HG02852 (cell line): Measurements from ENCODE around the gene RBM19.
"Not testable (repeated sequence)": the region's sequence is repeated elsewhere in the genome, so short reads cannot be mapped to it uniquely, and the experiment has no call there.

ENCODE experiments used
- ATAC-seq: cut with Tn5 transposase; IDR thresholded peaks from one replicate; pipeline ENCODE4 v1.9.1; 2021; ENCODE audit warnings: mild to moderate bottlenecking, moderate library complexity; ENCODE audit not compliant: unreplicated experiment

RBM19 gene

GRCh38 chr12:113965951-113966797 lies at the start of gene RBM19:
Gene RBM19, minus strand, starts transcription at chr12:113966325. Its CDS starts 98 bp downstream, at chr12:113966227.
- ATAC-seq, result peak; percentile 93

DNA sequence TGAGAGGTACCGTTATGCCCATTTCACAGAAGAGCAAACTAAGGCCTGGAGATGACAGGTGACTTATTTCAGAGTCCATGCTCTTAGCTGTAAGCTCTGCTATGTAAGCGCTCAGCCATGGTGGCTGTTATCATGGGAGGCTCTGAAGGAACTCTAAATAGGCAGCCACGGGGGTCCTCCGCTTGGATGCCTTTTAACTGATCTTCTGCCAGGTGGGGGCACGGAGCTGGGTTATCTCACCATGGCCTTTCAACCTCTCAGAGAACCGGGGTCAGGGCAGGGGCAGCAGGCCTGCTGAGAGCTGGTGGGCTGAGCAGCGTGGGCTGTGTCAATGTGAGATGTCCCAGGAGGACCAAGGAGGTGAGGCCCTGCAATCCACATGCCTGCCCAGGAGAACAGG lies 49.7 kb upstream of the RBM19 start:
- ATAC-seq, result no peak

DNA sequence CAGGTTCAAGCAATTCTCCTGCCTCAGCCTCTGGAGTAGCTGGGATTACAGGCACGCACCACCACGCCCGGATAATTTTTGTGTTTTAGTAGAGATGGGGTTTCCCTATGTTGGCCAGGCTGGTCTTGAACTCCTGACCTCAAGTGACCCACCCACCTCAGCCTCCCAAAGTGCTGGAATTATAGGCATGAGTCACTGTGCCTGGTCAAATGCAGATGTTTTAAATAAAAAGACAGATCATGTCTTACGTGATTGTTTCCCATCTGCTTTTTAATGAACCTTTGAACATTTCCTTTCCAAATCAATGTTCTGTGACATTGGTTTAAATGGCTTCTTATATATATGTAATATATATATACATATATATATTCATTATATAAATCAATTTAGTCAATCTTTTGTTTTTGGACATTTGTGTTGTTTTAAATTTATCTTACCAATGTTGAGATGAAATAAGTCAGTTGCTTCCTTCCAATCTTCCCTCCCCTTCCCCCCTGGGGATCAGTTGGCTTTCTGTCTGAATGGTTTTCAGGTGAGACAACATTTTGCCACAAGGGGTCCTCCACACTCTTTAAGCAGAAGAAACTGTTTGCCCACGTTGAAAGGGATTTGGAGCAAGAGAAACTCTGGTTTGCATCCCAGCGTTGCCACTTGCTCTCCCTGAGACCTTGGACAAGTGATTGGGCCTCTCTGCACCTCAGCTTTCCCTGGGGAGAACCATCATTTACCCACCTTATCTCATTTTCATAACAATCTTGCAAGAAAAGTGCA lies 47.6 kb upstream of the RBM19 start:
- ATAC-seq, result no peak

- no peak for ATAC-seq
Observed at GRCh38 chr12:114012744-114013431, 46.8 kb upstream of the RBM19 start.

- no peak for ATAC-seq
Observed at GRCh38 chr12:114011711-114012110, 45.6 kb upstream of the RBM19 start.

DNA sequence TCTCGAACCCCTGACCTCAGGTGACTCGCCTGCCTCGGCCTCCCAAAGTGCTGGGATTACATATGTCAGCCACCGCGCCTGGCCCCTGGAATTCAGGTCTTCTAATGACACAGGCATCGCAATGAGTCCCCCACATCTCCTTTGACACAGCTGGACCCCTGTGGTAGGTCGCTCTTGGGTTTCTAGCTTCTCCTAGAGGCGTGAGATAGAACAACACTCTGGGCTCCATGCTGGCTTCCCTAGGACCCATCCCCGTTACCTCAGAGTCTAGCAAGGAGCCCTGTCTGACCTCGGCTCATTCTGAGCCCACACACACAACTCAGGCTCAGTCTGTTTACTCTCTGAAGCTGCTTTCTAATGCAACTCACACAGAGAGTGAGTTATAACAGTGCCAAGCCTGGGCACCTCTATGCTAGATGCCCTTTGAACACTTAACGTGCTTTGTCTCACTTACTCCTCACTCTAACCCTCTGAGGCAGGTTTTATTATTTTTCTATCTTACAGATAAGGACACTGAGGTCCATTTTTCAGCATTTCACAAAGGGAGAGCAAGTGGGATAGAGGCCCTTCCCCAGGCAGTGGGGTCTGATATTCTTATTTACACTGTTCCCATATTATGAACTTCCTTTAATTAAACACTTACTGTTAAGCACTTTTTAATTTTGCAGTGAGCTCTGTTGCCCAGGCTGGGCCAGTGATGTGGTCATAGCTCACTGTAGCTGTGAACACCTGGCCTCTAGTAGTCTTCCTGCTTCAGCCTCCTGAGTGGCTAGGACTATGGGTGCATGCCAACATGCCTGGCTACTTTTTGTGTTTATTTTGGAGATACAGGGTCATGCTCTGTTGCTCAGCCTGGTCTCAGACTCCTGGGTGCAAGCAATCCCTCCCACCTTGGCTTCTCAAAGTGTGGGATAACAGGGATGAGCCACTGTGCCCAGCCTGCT lies 40.6 kb upstream of the RBM19 start:
- no peak for ATAC-seq

GRCh38 chr12:114004402-114004801 lies 38.3 kb upstream of the RBM19 start:
- ATAC-seq, result no peak

GRCh38 chr12:114003286-114003685 lies 37.2 kb upstream of the RBM19 start:
- ATAC-seq, result no peak

DNA sequence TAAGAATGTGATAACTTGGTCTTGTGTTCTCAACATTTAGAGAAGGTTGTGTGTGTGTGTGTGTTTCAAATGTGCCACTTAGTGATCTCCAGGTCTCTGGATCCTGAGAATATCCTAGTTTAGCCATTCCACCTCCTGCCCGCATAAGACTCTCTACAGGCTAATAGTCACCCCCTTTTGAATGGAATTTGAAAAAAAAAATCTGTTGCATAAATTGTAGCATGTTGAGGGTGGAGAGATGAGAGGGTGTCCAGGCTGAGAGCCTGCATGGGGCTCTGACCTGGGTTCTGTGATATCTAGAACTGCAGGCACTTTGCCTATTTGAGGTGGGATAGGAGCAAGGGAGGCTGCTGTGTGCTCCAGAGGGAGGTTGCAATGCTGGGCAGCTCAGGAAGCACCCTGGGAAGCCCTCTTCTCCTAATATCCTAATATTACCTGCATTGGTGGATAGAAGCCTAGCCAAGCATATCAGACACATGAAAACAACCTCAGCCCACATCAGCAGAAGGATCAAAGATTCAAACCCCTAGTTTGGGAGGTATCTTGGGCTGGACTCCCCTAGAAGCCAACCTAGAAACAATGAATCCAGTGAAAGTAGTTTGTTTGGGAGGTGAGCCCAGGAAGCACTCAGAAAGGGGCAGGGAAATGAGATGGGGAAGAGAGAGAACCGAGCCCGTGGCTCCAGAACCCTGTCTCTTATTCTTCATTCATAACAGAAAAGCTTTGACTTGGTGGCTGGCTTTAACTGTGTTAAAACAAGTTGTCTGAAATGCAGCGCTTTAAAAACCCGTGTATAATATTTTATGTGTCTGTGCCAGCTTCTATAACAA lies 35.6 kb upstream of the RBM19 start:
- no peak for ATAC-seq

DNA sequence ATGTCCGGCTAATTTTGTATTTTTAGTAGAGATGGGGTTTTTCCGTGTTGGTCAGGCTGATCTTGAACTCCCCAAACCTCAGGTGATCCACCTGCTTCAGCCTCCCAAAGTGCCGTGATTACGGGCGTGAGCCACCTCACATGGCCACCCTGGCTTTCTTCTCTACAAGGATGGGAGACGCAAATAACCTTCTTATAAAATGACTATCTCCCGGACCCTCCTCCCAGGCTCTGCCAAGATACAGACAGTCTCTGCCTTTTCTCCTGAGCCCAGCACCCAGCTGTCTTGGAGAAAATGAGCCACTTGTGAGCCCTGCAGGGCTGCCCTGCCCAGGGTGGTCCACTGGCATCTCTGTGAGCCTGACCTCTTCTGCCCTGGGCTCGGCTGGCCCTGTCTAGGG lies 34.7 kb upstream of the RBM19 start:
- no peak for ATAC-seq

DNA sequence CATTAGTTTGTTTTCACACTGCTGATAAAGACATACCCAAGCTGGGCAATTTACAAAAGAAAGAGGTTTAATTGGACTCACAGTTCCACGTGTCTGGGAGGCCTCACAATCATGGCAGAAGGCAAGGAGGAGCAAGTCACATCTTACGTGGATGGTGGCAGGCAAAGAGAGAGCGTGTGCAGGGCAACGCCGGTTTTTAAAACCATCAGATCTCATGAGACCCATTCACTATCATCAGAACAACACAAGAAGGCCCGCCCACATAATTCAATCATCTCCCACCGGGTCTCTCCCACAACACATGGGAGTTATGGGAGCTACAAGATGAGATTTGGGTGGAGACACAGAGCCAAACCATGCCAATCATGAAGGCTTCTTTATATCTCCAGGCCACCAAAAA lies 34.1 kb upstream of the RBM19 start:
- not testable (repeated sequence) for ATAC-seq

DNA sequence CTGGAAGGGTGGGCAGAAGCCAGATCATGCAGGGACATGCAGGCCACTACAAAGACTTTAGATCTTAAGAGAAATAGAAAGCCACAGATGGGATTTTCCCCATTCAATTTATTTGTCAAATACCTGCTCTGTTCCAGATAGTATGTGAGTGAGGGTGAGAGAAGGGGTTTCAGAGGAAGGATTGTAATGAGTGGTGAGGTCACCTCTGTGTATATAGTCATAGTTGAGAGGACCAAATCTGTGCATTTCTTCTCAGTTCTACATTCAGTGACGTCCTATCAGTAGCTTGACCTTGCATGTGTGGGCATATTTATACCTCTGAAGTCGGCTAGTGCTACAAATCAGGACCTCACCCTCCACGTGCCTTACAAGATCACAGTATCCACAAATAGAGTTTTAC lies 31.2 kb upstream of the RBM19 start:
- ATAC-seq, result no peak

- ATAC-seq, result no peak
Observed at GRCh38 chr12:113996026-113996425, 29.9 kb upstream of the RBM19 start.

DNA sequence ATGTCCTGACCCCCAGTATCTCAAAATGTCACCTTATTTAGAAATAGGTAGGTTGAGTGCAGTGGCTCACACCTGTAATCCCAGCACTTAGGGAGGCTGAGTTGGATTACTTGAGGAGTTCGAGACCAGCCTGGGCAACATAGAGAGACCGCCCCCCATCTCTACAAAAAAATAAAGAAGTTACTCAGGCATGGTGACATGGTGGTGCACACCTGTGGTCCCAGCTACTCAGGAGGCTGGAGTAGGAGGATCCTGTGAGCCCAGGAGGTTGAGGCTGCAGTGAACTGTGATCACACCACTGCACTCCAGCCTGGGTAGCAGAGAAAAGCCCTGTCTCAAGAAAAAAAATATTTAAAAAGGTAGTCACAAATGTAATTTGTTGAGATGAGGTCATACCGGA lies 27.9 kb upstream of the RBM19 start:
- ATAC-seq, result no peak

GRCh38 chr12:113992751-113993150 lies 26.6 kb upstream of the RBM19 start:
- not testable (repeated sequence) for ATAC-seq

DNA sequence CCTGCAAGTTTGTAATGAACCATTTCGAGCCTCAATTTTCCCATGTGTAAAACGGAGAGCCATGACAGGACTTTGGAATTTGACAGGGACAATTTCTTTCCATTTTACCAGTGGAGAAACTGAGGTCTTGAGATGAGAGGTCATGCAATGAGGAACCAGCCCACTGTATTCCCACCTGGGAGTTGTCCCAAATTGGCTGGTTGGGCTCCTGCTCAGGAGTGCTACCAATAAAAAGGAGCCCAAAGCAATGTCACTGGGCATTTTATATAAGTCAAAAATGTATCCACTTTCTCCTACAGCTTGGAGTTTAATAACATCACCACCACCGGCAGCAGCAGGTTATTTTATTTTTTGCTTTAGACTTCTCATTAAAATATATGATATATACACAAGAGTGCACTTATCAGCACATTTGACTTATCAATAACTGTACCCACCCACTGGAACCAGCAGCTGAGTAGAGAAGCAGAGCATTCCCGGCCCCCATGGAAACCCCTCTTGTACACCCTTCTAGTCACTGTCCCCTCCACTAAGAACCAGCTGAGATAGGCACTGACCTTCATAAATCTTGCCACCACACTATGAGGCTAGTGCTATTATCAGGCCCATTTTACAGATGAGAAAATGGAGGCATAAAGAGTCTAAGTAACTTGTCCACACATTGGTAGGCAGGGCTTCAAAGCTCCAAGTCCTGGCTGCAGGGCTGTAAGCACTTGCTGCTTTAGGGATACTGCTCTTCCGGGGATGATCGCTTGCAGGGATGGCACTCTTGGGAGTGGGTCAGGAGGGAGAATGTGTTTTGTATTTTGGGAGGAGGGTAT lies 25.3 kb upstream of the RBM19 start:
- ATAC-seq, result no peak

DNA sequence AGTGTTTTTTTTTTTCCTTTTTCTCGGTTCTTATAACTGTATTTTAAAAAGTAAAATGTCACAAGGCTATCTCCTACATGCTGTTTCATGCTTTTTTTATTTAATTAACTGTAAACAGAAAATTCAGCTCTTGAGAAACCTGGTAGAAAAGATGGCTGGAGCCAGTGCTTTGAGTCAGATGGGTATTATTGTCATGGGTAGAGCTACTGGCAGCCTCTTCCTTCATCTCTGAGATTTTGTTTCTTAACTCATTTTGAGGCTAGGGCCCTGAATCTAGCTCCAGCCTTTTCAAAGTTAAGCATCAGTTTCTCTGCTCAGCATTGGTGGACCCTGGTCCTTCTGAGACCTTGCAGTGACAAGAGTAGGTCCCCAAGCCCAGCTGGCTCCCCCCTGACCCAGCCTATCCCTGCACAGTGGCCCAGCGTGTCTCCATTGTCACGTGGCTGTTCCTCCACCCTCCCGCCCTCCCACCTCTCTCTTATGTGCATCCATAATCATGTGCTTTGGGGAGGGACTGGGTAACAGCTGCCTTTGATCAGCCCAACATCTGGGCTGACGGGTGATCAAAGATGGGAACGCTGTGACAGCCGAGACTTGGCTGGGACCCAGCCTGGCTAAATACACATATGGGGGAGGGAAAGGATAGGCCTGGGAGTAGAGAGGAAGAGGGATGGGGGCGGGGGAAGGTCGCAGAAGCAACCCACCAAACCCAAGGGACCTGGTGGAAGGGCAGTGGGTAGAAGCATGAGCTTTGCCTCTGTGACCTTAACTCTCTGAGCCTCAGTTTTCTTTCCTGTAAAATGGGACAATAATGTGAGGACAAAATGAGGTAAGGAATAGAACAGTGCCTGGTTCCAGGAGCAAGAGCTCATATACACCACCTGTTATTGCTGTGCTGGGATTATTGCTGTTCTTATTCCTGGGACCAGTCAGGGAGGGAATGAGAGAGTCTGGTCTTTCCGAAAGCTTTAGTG lies 24.4 kb upstream of the RBM19 start:
- ATAC-seq, result no peak

- ATAC-seq, result no peak
Observed at GRCh38 chr12:113988976-113989375, 22.9 kb upstream of the RBM19 start.
